Fibroblast of skin of left quadriceps (primary cell): ENCODE measurements around the gene TPRG1.

Experiments used
- DNase-seq, 2 experiments: peaks; one replicate each; pipeline ENCODE4 v3.0.0-alpha.2; 2013; ENCODE audit warnings: low read depth in 2 of 2

Gene TPRG1

GRCh38 chr3:189277711-189278110 lies 105.9 kb downstream of the TPRG1 start:
- DNase-seq, result no peak

DNA sequence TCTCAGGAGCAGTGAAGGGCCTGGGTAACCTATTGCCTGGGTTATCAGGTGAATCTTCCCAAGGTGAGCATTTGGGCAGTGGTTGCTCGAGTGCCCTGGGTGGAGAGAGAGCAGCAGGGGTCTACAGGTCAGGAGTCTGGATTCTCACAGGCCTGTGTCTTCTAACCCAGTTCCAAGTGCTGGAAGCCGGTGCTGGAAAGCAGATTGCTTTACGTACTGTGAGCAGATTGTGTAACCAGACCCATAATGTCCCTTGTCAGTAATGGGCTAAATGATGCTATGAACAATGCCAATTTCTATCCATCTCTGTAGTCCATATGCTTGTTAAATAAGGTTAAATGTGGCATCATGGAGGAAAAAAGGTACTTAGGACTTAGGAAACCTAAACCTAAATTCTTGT lies 106.5 kb downstream of the TPRG1 start:
- DNase-seq, result no peak

DNA sequence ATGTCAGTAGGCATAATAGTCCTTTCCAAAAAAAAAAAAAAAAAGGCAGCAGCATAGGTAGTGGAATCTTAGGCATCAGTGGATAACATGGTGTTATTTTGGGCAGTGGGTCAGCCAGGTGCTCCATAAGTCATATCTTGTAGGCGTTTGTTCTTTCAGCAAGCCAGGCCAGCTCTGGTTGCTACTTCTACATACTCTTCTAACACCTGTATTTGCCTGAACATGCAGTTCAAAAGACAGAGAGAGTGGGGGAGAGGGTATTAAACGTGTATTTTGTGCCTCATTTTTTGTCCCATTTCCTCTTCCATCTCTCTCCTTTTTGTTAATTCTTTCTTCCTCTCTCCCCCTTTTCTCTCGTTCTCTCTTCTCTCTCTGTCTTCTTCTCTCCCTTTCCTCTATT lies 110.4 kb downstream of the TPRG1 start:
- DNase-seq, result no peak

GRCh38 chr3:189282741-189283140 lies 111.0 kb downstream of the TPRG1 start:
- peak in 1 of 2 experiments; percentile 63 for DNase-seq

DNA sequence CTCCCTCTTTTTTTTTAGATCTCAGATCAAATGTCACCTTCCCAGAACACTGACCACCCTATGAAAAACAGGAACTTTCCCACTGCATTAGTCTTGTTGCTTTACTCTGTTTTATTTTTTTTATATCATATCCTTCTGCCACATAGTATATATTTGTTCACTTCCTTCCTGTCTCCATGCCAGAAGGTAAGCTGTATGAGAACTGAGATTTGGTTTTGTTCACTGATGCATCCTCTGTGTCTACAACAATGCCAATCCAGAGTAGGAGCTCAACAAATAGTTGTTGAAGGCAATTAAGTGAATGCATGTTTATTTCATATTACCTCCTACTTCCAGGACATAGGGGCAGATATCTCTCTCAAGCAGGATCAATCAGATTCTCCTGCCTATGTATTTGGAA lies 114.4 kb downstream of the TPRG1 start:
- DNase-seq, result no peak

DNA sequence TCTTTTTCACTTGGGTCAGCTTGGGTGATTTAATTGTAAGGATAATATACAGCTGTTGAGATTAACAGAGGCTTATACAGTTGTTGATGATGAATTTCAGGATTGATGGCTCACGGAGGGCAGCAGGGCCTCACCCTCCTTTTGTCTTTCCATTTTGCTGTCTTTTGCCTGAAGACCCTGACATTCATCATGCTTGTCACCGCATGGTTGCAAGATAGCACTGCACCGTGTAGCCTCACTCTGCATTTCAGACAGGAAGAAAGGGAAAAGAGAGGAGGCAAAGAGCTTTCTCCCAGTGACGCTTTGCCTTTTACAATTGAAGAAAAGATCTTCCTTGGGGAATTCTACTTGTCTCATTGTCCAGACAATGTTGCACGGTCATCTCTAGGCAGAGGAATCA lies 115.1 kb downstream of the TPRG1 start:
- DNase-seq, result no peak

DNA sequence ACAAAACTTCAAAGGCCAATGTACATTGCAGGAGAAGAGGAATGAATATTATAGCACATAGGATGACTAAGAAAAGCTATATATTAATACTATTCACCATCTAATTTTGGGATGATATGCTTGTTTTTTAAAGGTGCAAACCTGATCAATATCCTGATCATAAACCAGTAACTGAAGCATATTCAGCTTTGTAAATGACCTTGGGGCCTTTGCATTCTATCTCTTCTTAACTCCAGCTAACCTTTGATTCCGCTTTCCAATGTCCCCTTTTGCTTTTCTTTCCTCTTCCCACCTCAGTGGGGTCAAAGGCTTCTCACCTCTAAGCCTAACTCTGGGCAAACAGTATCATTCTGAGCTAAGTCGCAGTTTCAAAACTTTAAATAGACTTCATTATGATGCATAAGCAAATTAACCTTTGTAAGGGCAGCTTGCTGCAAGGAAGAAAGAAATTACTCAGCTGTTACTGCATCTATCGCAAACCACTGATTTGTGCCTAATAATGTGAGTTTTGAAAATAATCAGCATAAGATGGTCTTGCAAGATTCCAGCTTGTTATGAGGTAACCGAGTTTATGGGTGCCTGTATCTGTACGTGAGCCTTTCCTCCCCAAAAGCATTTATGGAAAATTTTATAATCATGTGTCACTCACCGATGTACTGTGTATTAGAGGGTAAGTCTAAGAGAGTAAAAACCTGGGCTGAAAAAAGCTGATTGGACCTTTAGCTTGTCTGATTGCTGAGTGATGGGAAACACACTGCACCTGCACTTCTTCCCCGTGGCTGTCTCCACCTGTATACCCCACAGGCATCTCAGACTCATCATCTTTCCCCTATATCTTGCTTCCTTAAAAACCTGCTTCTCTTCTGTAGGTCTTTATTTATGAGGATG lies 116.8 kb downstream of the TPRG1 start:
- no peak for DNase-seq

DNA sequence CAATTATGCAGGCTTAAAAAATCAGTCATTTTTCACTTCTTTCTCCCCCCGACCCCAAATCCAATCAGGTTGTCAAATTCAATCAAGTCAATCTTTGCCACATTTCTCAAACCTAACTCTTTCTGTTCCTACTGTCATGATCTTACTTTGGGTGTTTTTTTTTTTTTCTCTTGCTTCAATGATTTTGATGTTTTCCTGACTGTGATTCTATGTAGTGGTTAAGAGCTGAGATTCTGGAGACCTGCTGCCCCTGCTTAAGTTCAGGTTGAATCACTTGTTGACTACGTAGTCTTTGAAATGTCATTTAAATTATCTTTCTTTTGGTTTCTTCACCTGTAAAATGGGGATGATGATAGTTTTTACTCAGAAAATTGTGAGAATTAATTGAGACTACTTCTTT lies 117.5 kb downstream of the TPRG1 start:
- DNase-seq, result no peak

DNA sequence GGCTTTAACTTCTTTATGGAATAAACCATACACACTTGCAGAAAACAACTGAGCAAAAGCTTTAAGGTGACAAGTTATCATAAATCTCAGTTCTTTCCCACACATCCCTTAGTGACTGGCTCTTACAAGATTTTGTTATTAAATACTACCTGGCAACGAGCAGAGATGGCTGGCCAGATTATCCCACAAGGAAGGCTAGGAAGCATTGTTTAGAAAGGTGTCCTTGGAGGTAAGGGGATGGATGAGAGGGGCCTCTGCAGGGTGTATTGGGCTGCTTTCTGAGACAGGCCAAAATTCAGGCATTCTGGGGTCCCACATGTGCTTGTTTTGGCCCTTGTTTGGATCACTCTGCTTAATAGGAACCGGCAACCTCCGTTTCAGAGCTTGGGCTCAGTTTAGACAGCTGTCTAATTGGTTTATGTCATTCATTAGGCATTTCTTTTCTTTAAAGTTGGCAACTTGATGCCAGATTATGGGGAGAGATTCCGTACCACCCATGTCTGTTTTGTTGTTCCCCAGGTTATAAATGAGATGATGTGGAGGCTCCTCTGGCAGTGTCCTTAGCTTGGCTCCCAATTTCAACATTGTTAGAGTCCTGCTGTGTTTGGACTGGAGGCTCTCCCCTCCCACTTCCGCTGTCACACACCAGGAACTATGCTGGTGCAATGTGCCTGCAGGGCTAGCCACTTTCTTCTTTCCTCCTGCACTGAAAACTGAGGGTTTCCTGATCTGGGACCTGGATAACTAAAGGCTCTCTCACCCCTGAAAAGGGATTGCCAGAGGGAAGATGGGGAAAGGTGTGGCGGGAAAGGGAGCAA lies 121.1 kb downstream of the TPRG1 start:
- DNase-seq, result no peak

DNA sequence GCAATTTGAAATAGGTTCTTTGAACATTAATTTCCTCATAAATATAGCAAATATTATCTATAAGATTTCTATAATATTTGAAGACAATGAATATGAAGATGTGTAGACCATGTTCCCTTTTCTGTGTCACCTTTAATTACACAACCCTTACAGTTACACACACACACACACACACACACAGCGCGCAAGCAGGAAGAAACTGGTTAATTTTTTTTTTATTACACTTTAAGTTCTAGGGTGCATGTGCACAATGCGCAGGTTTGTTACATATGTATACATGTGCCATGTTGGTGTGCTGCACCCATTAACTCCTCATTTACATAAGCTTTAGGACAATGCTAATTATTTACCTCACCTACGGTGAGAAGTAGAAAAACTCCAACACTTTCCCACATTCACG lies 122.9 kb downstream of the TPRG1 start:
- no peak for DNase-seq

DNA sequence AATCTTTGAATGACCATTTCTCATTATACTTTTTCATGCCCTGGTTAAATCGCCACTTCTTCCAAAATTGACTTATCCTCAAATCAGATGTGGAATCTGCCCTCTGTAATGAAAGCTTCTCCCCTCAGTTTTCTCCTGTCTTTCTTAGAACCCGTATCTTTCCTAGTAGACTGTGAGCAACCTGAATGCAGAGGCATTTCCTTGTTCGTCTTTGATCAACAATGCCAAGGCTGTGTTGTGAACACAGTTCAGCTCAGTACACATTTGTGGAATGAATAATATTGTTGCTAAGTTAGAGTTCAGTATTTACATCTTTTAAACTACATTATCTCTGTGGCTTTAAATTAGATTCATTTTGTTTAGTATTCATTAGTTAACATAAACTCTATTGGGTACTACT lies 123.3 kb downstream of the TPRG1 start:
- no peak for DNase-seq

GRCh38 chr3:189297932-189298331 lies 126.2 kb downstream of the TPRG1 start:
- no peak for DNase-seq

DNA sequence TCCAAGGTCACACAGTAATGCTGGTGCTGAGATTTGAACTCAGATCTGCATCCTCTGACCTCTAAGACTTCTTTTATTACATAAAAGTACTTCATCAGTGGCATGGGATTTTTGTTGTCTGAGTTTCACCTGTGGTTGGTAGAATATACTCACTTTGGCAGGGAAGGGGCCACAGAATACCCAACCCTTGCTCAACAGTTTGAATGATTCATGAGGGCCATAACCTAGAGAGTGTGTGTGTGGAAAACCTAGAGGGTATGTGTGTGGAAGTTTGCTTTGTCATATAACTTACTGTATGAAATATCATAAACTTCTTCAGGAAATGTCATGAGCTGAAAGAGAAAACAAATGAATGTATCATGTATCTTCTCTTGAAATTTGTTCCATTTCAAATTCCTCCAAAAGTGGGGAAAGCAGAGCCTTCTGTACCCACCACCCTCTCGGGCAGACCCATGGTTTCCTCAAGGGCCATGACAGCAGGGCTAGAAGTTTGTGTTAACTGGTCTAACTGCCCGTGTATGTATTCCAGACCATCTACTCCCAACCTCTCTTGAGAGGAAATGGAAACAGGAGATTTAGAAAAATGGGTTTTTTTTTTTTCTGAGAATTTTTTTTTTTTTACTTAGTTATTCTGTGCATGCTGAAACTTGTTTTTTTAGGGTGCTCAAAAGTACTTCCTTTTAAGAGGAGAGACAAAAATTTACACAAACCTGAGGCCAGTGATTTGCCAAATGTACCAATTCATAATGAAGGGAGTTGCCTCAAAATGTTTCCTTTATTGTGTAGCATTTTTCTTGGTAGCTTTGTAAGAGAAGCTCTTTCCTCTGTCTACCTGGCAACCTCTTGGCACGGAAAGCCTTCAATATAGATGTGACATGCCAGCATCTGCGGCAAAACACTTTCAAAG lies 127.0 kb downstream of the TPRG1 start:
- no peak for DNase-seq

- DNase-seq, result no peak
These were observed 128.6 kb downstream of the TPRG1 start for GRCh38 chr3:189300345-189300744.

DNA sequence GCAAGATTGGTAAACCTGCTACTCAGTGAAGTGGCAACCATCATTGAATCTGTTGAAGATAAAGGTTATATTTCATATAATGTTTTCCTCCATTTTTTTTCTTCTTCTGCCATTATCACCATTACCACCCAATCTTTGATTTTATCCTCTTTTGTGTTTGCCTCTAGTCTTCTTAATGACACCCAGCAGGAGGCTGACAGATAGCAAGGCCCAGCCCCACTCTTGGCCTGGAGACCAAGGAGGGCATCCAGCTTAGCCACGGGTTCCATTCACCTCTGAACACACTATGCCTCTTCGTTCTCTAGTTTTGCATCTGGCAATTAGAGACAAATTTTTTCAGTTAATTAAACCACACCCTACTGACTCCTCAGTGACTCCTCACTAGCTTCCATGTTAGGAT lies 129.7 kb downstream of the TPRG1 start:
- DNase-seq, result no peak

GRCh38 chr3:189303584-189303983 lies 131.8 kb downstream of the TPRG1 start:
- DNase-seq, result no peak

GRCh38 chr3:189304465-189305351 lies 132.9 kb downstream of the TPRG1 start:
- DNase-seq, result peak in 1 of 2 experiments; percentile 34

DNA sequence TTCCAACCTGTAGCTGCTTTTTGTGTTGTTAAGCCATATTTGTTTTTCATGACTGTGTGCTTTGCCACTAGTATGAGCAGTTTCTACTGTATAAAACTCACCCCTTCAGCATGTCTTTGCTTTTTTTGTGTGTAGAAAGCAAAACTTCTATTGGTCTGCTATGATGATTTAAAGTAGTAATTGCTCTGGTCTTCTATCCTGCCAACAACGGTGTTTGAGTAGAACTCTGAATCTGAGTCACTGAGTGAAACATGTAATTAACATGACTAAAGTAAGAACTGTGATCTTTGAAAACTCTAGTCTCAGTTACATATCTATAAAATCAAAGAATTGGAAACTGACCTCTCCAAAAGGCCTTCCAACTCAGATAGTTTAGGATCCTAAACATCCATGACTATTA lies 133.6 kb downstream of the TPRG1 start:
- peak in 1 of 2 experiments; percentile 10 for DNase-seq

- no peak for DNase-seq
These were observed 136.2 kb downstream of the TPRG1 start for GRCh38 chr3:189307963-189308362.

GRCh38 chr3:189308608-189309007 lies 136.8 kb downstream of the TPRG1 start:
- DNase-seq, result peak in 1 of 2 experiments; percentile 15
